SK-N-MC (cell line): ENCODE measurements around the gene LSM4.

Experiments used
- EZH2 ChIP-seq: fragments of 200-600 bp; sonication (generic); IDR thresholded peaks from one replicate; pipeline ENCODE4 v1.6.1; 2017; ENCODE audit warnings: antibody characterized with exemption
- POLR2AphosphoS5 ChIP-seq: IDR thresholded peaks from 2 replicates; pipeline ENCODE4 v1.6.1; 2012; ENCODE audit warnings: mild to moderate bottlenecking, low read depth, low read length, borderline replicate concordance

DNA sequence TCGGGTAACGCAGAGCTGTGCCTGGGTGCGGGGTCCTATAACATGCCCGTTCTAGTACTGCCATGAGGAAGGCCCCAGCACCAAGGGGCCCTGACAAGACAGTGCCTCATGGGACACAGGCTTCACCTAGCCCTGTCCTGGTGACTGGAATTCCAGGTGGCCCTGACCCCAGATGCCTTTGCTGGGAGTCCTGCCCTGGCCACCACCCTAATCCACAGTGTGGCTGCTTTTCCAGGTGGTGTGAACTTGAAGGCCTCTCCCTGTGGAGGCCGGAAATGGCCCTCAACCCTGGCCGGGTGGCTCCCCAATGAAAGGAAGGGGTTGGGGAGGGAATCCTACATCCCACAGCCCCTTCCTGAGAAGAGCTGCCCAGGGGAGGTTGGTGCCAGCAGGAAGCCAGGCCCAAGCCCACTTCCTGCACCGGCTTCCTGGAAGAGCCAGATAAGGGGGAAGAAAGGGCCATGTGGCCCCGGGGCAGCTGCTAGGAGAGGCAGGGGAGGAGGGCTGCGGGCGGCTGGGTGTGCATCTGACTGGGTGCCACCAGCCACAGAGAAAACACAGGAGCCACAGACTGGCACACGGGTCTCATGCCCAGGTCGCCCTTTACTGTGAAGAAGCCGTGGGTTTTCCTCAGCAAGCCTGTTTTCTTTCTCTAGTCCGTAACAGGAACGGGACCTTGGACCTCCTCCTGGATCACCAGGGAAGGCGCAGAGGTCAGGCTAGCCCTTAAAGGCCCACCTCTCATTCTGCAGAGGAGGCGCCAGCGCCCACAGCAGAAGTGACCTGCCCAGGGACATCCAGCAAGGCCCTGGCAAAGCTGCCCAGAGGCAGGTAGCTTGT is 4.7 kb downstream of the LSM4 start:
- TF ChIP-seq EZH2, result no peak
- TF ChIP-seq POLR2AphosphoS5, result peak; percentile 22; the same call in 1 of the 2 replicates
